HepG2 (cell line): Measurements from ENCODE around the gene TMEM53. TPM values are rescaled to one million over a fixed set of nuclear protein-coding genes. Genes with fewer than 3 reads are reported as not detected.

Experiments
- GATAD2A ChIP-seq: IDR thresholded peaks from 2 replicates; pipeline ENCODE4 v1.6.1; 2016
- GFI1 ChIP-seq: sonication (generic); formaldehyde crosslinking; IDR thresholded peaks from 2 replicates; pipeline ENCODE4 v1.5.0; 2020; ENCODE audit warnings: missing genetic modification reagents, mild to moderate bottlenecking, borderline replicate concordance
- GPN1 ChIP-seq: sonication (generic); formaldehyde crosslinking; IDR thresholded peaks from 2 replicates; pipeline ENCODE4 v1.5.1; 2020; ENCODE audit warnings: missing genetic modification reagents, borderline replicate concordance
- KLF11 ChIP-seq: IDR thresholded peaks from 2 replicates; pipeline ENCODE4 v1.6.1; 2016; ENCODE audit warnings: missing compliant biosample characterization
- NFKBIZ ChIP-seq: IDR thresholded peaks from 2 replicates; pipeline ENCODE4 v1.6.1; 2018; ENCODE audit warnings: missing genetic modification reagents, missing compliant biosample characterization
- PLRG1 ChIP-seq: fragments of 450-650 bp; conservative IDR thresholded peaks from 2 replicates; pipeline ENCODE4 v1.6.1; 2016
- SMAD1 ChIP-seq: sonication (generic); formaldehyde crosslinking; IDR thresholded peaks from 2 replicates; pipeline ENCODE4 v1.4.0; 2020; ENCODE audit warnings: missing genetic modification reagents, low read depth, mild to moderate bottlenecking, borderline replicate concordance
- SMAD3 ChIP-seq: sonication (generic); formaldehyde crosslinking; IDR thresholded peaks from 2 replicates; pipeline ENCODE4 v1.4.0; 2020; ENCODE audit warnings: missing genetic modification reagents
- STAG1 ChIP-seq: sonication (generic); formaldehyde crosslinking; IDR thresholded peaks from 2 replicates; pipeline ENCODE4 v1.4.0; 2020; ENCODE audit warnings: missing genetic modification reagents
- TRIM24 ChIP-seq: sonication (generic); formaldehyde crosslinking; IDR thresholded peaks from 2 replicates; pipeline ENCODE4 v1.8.0; 2022; ENCODE audit warnings: mild to moderate bottlenecking, missing genetic modification reagents
- YY1 ChIP-seq: IDR thresholded peaks from 2 replicates; pipeline ENCODE4 v1.6.1; 2011; ENCODE audit warnings: low read length, low read depth, moderate library complexity, mild to moderate bottlenecking; ENCODE audit not compliant: insufficient read depth, insufficient replicate concordance
- ZC3H13 ChIP-seq: sonication (generic); formaldehyde crosslinking; IDR thresholded peaks from 2 replicates; pipeline ENCODE4 v1.8.1; 2023; ENCODE audit warnings: mild to moderate bottlenecking, missing genetic modification reagents, moderate library complexity
- ZNF367 ChIP-seq: sonication (generic); formaldehyde crosslinking; IDR thresholded peaks from 2 replicates; pipeline ENCODE4 v1.4.0; 2020; ENCODE audit warnings: missing genetic modification reagents, borderline replicate concordance
- ZSCAN21 ChIP-seq: sonication (generic); formaldehyde crosslinking; IDR thresholded peaks from 2 replicates; pipeline ENCODE4 v1.8.0; 2022; ENCODE audit warnings: mild to moderate bottlenecking, missing genetic modification reagents, moderate library complexity, borderline replicate concordance
- ZSCAN30 ChIP-seq: sonication (generic); formaldehyde crosslinking; IDR thresholded peaks from 2 replicates; pipeline ENCODE4 v1.5.0; 2020; ENCODE audit warnings: mild to moderate bottlenecking, missing genetic modification reagents
- polyA plus RNA-seq, 8 experiments: library from polyadenylated mRNA; depleted of rRNA in 3 of 8; stranded (reverse) in 7 of 8; unstranded in 1 of 8; fragments of >200 nt; fragmentation: Illumina TruSeq in 4 of 8; extraction: Trizol in 4 of 8; gene quantifications; 2 replicates each; pipeline versions ENCODE4 v1.2.1 to v1.2.3, GENCODE V29; 2011 to 2016; ENCODE audit warnings: low read depth in 4 of 8, missing spikeins in 1 of 8, mixed read lengths in 1 of 8; ENCODE audit not compliant: insufficient read depth in 1 of 8
- total RNA-seq, 5 experiments: library from RNA; depleted of rRNA; stranded (reverse); fragments of >200 nt; fragmentation: Illumina TruSeq; extraction: Trizol; gene quantifications; 2 replicates each; pipeline ENCODE4 v1.2.3, GENCODE V29; 2016; ENCODE audit warnings: low read depth in 1 of 5
- TF ChIP-seq, protein P1 (sequence below): sonication (generic); formaldehyde crosslinking; IDR thresholded peaks from 2 replicates; pipeline ENCODE4 v1.4.0; 2020; ENCODE audit warnings: missing genetic modification reagents
- TF ChIP-seq, protein P2 (sequence below): IDR thresholded peaks from 2 replicates; pipeline ENCODE4 v1.6.1; 2016
- TF ChIP-seq, protein P3 (sequence below): sonication (generic); formaldehyde crosslinking; IDR thresholded peaks from 2 replicates; pipeline ENCODE4 v1.4.0; 2020; ENCODE audit warnings: mild to moderate bottlenecking, missing genetic modification reagents
- TF ChIP-seq, protein P4 (sequence below): sonication (generic); formaldehyde crosslinking; IDR thresholded peaks from 2 replicates; pipeline ENCODE4 v1.4.0; 2020; ENCODE audit warnings: low read depth, mild to moderate bottlenecking, missing genetic modification reagents
- TF ChIP-seq, protein P5 (sequence below): sonication (generic); formaldehyde crosslinking; IDR thresholded peaks from 2 replicates; pipeline ENCODE4 v1.4.0; 2020; ENCODE audit warnings: mild to moderate bottlenecking, low read depth, missing genetic modification reagents

The TMEM53 gene
- total and polyA plus RNA-seq, 2 of the 13 experiments (the other 11 are each of a cell fraction or from before 2014, with no cell fraction given): 12.6 to 20.2 TPM

DNA sequence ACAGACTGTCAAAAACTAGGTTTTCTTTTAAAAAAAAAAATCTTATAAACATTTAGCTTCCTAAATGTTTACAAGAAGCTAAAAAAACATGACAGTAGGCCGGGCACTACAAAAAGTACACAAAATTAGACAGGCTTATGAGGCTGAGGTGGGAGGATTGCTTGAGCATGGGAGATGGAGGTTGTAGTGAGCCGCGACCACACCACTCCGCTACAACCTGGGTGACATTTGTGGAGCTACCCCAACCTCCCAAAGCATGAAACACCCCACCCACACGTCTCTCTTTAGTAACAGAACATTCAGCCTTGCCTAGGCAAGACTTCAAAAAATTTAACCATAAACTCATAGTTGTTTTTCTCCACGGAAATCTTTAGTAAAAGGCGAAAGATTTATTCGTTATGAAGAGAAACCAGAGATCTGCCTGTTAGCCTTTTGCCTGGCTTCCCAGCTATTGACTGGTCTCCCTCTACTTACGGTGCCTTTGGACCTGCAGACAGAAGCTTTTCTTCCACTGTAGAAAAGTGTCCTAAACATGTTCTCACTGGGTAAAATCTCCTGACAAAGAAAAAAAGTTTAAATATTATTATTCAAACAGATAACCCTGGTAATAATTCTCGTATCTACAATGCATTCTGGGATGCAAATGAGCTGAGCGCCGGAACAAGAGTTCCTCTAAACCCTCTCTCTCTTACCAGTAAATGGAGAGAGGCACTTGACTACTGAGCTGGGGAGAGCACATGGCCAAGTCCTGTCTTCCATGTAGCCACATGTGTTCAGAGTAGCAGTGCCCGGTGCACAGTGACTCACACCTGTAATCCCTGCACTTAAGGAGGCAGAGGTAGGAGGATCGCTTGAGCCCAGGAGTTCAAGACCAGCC is 47.4 kb upstream of the TMEM53 start (continued):
- TF ChIP-seq, protein P1, sequence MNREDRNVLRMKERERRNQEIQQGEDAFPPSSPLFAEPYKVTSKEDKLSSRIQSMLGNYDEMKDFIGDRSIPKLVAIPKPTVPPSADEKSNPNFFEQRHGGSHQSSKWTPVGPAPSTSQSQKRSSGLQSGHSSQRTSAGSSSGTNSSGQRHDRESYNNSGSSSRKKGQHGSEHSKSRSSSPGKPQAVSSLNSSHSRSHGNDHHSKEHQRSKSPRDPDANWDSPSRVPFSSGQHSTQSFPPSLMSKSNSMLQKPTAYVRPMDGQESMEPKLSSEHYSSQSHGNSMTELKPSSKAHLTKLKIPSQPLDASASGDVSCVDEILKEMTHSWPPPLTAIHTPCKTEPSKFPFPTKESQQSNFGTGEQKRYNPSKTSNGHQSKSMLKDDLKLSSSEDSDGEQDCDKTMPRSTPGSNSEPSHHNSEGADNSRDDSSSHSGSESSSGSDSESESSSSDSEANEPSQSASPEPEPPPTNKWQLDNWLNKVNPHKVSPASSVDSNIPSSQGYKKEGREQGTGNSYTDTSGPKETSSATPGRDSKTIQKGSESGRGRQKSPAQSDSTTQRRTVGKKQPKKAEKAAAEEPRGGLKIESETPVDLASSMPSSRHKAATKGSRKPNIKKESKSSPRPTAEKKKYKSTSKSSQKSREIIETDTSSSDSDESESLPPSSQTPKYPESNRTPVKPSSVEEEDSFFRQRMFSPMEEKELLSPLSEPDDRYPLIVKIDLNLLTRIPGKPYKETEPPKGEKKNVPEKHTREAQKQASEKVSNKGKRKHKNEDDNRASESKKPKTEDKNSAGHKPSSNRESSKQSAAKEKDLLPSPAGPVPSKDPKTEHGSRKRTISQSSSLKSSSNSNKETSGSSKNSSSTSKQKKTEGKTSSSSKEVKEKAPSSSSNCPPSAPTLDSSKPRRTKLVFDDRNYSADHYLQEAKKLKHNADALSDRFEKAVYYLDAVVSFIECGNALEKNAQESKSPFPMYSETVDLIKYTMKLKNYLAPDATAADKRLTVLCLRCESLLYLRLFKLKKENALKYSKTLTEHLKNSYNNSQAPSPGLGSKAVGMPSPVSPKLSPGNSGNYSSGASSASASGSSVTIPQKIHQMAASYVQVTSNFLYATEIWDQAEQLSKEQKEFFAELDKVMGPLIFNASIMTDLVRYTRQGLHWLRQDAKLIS (CRISPR knock-in tag): peak; percentile 96
- peak; percentile 82 for TF ChIP-seq NFKBIZ (CRISPR knock-in tag)
- TF ChIP-seq GFI1 (CRISPR knock-in tag): peak; percentile 76
- no peak for TF ChIP-seq ZNF367 (CRISPR knock-in tag)
- TF ChIP-seq, protein P2, sequence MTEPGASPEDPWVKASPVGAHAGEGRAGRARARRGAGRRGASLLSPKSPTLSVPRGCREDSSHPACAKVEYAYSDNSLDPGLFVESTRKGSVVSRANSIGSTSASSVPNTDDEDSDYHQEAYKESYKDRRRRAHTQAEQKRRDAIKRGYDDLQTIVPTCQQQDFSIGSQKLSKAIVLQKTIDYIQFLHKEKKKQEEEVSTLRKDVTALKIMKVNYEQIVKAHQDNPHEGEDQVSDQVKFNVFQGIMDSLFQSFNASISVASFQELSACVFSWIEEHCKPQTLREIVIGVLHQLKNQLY (CRISPR knock-in tag): peak; percentile 65
- TF ChIP-seq, protein P3, sequence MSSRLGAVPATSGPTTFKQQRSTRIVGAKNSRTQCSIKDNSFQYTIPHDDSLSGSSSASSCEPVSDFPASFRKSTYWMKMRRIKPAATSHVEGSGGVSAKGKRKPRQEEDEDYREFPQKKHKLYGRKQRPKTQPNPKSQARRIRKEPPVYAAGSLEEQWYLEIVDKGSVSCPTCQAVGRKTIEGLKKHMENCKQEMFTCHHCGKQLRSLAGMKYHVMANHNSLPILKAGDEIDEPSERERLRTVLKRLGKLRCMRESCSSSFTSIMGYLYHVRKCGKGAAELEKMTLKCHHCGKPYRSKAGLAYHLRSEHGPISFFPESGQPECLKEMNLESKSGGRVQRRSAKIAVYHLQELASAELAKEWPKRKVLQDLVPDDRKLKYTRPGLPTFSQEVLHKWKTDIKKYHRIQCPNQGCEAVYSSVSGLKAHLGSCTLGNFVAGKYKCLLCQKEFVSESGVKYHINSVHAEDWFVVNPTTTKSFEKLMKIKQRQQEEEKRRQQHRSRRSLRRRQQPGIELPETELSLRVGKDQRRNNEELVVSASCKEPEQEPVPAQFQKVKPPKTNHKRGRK (CRISPR knock-in tag): no peak
- no peak for TF ChIP-seq PLRG1
- TF ChIP-seq ZC3H13 (CRISPR knock-in tag): no peak
- TF ChIP-seq GPN1 (CRISPR knock-in tag): no peak
- TF ChIP-seq ZSCAN21 (CRISPR knock-in tag): peak; percentile 54
- TF ChIP-seq GATAD2A (CRISPR knock-in tag): peak; percentile 50
- peak; percentile 62; the same call in 1 of the 2 replicates for TF ChIP-seq ZSCAN30
- TF ChIP-seq, protein P4, sequence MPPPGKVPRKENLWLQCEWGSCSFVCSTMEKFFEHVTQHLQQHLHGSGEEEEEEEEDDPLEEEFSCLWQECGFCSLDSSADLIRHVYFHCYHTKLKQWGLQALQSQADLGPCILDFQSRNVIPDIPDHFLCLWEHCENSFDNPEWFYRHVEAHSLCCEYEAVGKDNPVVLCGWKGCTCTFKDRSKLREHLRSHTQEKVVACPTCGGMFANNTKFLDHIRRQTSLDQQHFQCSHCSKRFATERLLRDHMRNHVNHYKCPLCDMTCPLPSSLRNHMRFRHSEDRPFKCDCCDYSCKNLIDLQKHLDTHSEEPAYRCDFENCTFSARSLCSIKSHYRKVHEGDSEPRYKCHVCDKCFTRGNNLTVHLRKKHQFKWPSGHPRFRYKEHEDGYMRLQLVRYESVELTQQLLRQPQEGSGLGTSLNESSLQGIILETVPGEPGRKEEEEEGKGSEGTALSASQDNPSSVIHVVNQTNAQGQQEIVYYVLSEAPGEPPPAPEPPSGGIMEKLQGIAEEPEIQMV (CRISPR knock-in tag): no peak
- TF ChIP-seq TRIM24 (CRISPR knock-in tag): no peak
- TF ChIP-seq, protein P5, sequence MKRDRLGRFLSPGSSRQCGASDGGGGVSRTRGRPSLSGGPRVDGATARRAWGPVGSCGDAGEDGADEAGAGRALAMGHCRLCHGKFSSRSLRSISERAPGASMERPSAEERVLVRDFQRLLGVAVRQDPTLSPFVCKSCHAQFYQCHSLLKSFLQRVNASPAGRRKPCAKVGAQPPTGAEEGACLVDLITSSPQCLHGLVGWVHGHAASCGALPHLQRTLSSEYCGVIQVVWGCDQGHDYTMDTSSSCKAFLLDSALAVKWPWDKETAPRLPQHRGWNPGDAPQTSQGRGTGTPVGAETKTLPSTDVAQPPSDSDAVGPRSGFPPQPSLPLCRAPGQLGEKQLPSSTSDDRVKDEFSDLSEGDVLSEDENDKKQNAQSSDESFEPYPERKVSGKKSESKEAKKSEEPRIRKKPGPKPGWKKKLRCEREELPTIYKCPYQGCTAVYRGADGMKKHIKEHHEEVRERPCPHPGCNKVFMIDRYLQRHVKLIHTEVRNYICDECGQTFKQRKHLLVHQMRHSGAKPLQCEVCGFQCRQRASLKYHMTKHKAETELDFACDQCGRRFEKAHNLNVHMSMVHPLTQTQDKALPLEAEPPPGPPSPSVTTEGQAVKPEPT (CRISPR knock-in tag): no peak; the same call in 1 of the 2 replicates
- TF ChIP-seq SMAD1 (CRISPR knock-in tag): no peak
- no peak for TF ChIP-seq STAG1 (CRISPR knock-in tag)
- TF ChIP-seq SMAD3: peak; percentile 83
- peak; percentile 66; the same call in 1 of the 2 replicates for TF ChIP-seq KLF11 (CRISPR knock-in tag)
- peak; percentile 76 for TF ChIP-seq YY1
